ENCODE measurements around the gene ATP2C2.

- no peak for TF ChIP-seq CTCF (IDR thresholded peaks at IDR 0.05)
- TF ChIP-seq MAX (CRISPR knock-in tag; IDR thresholded peaks at IDR 0.05): no peak
- TF ChIP-seq ESRRA (CRISPR knock-in tag; IDR thresholded peaks at IDR 0.05; ENCODE audit: borderline replicate concordance): no peak
- TF ChIP-seq TCF7 (CRISPR knock-in tag; IDR thresholded peaks at IDR 0.05; ENCODE audit: low read depth): no peak
- no peak for TF ChIP-seq GABPB1 (CRISPR knock-in tag; IDR thresholded peaks at IDR 0.05)
Measured at GRCh38 chr16:84406006-84406963, 37.9 kb downstream of the ATP2C2 start.

All from WTC11 (cell line).